Breast epithelium (tissue), 4 donors: Measurements from ENCODE around the gene DNAI2. TPM values are rescaled to one million over a fixed set of nuclear protein-coding genes. Genes with fewer than 3 reads are reported as not detected.

Experiments
- DNase-seq, 2 donors: peaks; one replicate each; pipeline ENCODE4 v3.0.0-alpha.2; 2019; ENCODE audit warnings: low spot score in 2 of 2
- H3K27ac ChIP-seq, 2 donors: fragments of 200-600 bp; sonication (generic) in 1 of 2; one replicate each; pipeline ENCODE4 v1.5.1; 2016 to 2019; ENCODE audit warnings: mild to moderate bottlenecking in 1 of 2
- H3K27me3 ChIP-seq, 2 donors: fragments of 200-600 bp; sonication (generic) in 1 of 2; one replicate each; pipeline versions ENCODE4 v1.5.1 to v1.6.0; 2017 to 2019; ENCODE audit warnings: control low read depth in 1 of 2, mild to moderate bottlenecking in 1 of 2
- H3K36me3 ChIP-seq: fragments of 200-600 bp; one replicate; pipeline ENCODE4 v1.5.1; 2019
- H3K4me1 ChIP-seq, 2 donors: fragments of 200-600 bp; sonication (generic); one replicate each; pipeline ENCODE4 v1.5.1; 2016 to 2019; ENCODE audit warnings: control low read depth in 1 of 2
- H3K4me3 ChIP-seq, 3 donors: fragments of 200-600 bp; sonication (generic); 1 replicate in 2 of 3; 2 replicates in 1 of 3; pipeline ENCODE4 v1.5.1; 2016 to 2019; ENCODE audit warnings: mild to moderate bottlenecking in 3 of 3, moderate library complexity in 2 of 3
- H3K9me3 ChIP-seq, 2 donors: fragments of 200-600 bp; sonication (generic) in 1 of 2; one replicate each; pipeline ENCODE4 v1.5.1; 2016 to 2019; ENCODE audit warnings: control low read depth in 1 of 2
- POLR2A ChIP-seq: fragments of 450-650 bp; IDR thresholded peaks from one replicate; pipeline ENCODE4 v1.6.1; 2016; ENCODE audit warnings: antibody characterized with exemption, mild to moderate bottlenecking, moderate library complexity
- POLR2AphosphoS5 ChIP-seq, 3 donors: sonication (generic); formaldehyde crosslinking; IDR thresholded peaks; one replicate each; pipeline ENCODE4 v1.6.1; 2017; ENCODE audit warnings: antibody characterized with exemption in 3 of 3
- intact Hi-C: fragments of 100-400 bp; cut with DNase I; formaldehyde crosslinking; loops from one replicate; pipeline ENCODE4 v1.15.1; 2023; ENCODE audit warnings: low total_unique reads
- total RNA-seq, 3 donors: library from RNA; depleted of rRNA; stranded (reverse); fragments of >200 nt; gene quantifications; one replicate each; pipeline ENCODE4 v1.1.0, GENCODE V29; 2016
- TF ChIP-seq, protein P1 (sequence below), 3 donors: fragments of 450-650 bp; IDR thresholded peaks; one replicate each; pipeline ENCODE4 v1.5.1; 2016 to 2017; ENCODE audit warnings: antibody characterized with exemption in 3 of 3, mild to moderate bottlenecking in 3 of 3, moderate library complexity in 3 of 3

The DNAI2 gene
- total RNA-seq, 3 donors from 2014 or later: not detected

DNA sequence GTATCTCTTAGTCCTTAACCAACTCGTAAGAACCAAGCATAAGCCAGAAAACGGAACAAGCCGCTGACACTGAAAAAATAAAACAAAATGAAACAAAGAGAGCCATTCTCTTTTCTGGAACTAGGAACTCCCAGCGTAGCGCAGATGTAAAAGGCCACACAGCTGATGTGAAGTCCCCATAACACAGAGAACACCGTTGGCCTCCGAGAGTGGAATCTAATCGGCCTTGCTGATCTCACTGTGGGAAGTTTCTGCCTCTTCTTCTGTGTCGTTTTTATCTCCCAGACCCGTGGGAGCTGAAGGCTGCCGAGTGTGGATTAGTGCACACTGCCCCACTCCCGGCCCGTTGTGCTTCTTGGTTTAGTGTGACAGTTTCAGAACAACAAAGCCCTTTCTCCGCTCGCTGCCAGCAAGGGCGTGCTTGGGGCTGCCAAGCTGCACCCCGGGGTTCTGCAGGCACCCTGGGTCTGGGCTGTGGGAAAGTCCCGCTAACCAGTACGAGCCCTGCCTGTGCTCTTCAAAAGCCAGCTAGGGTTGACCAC is 38.9 kb upstream of the DNAI2 start:
- H3K27me3 ChIP-seq: no peaks in the 10 kb centered on the region
- intact Hi-C loops: no loop called here
- no peak for DNase-seq
- no peaks in the 10 kb centered on the region for H3K9me3 ChIP-seq
- TF ChIP-seq POLR2A: no peak
- TF ChIP-seq, protein P1, sequence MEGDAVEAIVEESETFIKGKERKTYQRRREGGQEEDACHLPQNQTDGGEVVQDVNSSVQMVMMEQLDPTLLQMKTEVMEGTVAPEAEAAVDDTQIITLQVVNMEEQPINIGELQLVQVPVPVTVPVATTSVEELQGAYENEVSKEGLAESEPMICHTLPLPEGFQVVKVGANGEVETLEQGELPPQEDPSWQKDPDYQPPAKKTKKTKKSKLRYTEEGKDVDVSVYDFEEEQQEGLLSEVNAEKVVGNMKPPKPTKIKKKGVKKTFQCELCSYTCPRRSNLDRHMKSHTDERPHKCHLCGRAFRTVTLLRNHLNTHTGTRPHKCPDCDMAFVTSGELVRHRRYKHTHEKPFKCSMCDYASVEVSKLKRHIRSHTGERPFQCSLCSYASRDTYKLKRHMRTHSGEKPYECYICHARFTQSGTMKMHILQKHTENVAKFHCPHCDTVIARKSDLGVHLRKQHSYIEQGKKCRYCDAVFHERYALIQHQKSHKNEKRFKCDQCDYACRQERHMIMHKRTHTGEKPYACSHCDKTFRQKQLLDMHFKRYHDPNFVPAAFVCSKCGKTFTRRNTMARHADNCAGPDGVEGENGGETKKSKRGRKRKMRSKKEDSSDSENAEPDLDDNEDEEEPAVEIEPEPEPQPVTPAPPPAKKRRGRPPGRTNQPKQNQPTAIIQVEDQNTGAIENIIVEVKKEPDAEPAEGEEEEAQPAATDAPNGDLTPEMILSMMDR (IDR thresholded peaks at IDR 0.05): no peak
- TF ChIP-seq POLR2AphosphoS5 (IDR thresholded peaks at IDR 0.05): no peak
- peak overlapping the region; percentile 36 to 38 for H3K27ac ChIP-seq
- H3K36me3 ChIP-seq: no peaks in the 10 kb centered on the region
- H3K4me1 ChIP-seq: no peaks in the 10 kb centered on the region
- H3K4me3 ChIP-seq: peak overlapping the region in 2 of 3 donors; percentile 3 to 43

DNA sequence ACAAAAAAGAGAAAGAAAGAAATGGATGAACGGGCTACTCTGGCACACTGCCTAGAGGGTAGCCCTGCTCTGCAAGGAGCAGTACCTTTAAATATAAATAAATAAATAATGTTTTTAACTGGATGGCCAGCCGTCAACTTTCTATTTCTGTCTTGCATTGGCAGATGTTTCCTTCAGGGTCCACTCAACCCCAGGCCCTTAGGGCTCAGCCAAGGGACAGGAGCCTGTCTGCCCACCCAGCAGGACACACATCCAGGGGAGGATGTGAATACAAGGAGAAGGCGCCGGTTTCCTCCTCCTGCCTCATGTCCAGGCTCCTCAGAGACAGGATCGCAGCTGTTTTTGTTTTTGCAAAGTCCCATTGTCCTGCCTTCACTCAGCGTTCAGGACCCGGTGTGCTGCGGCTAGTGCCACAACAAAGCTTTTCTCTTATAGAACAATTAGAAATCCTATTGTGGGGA is 38.1 kb upstream of the DNAI2 start:
- TF ChIP-seq POLR2A: no peak
- TF ChIP-seq, protein P1 (IDR thresholded peaks at IDR 0.05): no peak
- no peak for TF ChIP-seq POLR2AphosphoS5 (IDR thresholded peaks at IDR 0.05)
- Histone ChIP-seq H3K27me3 (no peaks in the 10 kb centered on the region), H3K4me3 (no peak overlapping the region), H3K36me3 (no peaks in the 10 kb centered on the region), H3K9me3 (no peaks in the 10 kb centered on the region), H3K4me1 (no peaks in the 10 kb centered on the region), H3K27ac (no peak overlapping the region)
- DNase-seq: no peak
- intact Hi-C loops: no loop called here

DNA sequence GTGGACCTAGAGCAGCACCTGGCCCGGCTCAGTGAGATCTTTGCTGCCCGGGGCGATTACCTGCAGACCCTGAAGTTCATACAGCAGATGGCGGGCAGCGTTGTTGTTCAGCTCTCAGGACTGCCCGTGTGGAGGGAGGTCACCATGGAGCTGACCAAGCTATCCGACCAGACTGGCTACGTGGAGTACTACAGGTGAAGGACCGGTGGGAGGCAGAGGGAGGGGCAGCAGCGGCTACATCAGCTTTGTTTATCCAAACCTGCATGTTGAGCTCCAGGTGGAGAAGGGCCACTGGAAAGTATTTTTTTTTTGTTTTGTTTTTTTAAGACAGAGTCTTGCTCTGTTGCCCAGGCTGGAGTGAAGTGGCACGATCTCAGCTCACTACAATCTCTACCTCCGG is 36.7 kb upstream of the DNAI2 start:
- TF ChIP-seq POLR2A (no peak), POLR2AphosphoS5 (IDR thresholded peaks at IDR 0.05) (no peak)
- TF ChIP-seq, protein P1 (IDR thresholded peaks at IDR 0.05): no peak
- Histone ChIP-seq H3K4me3 (no peak overlapping the region), H3K27me3 (no peaks in the 10 kb centered on the region), H3K27ac (no peak overlapping the region), H3K36me3 (no peaks in the 10 kb centered on the region), H3K9me3 (no peaks in the 10 kb centered on the region), H3K4me1 (no peaks in the 10 kb centered on the region)
- intact Hi-C loops: no loop called here
- DNase-seq: no peak

DNA sequence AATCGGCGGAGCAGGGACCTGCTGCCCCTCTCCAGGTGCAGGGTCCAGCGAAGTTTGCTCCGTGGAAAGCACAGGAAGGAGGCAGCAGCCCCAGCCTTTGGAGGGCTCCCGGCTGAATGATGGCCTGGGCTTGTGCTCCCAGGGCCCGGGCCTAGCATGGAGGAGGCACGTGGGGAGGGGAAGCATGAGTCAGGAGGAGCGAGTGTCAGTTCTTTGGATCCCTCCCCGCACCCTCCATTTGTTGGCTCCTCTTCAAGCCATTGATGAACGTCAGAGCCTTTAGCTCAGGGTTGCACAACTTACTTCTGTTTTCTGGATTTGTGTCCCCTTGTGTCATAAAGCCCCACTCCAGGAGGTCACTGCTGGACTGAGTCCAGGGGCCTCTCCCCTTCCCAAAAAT is 34.9 kb upstream of the DNAI2 start:
- Histone ChIP-seq H3K36me3 (no peaks in the 10 kb centered on the region), H3K4me3 (no peak overlapping the region), H3K9me3 (no peaks in the 10 kb centered on the region), H3K27ac (peak overlapping the region in 1 of 2 donors; percentile 48), H3K27me3 (no peaks in the 10 kb centered on the region), H3K4me1 (no peaks in the 10 kb centered on the region)
- DNase-seq: peak in 1 of 2 donors; percentile 22
- intact Hi-C loops: no loop called here
- TF ChIP-seq POLR2A (no peak), POLR2AphosphoS5 (IDR thresholded peaks at IDR 0.05) (peak in 2 of 3 donors; percentile 19 to 26)

DNA sequence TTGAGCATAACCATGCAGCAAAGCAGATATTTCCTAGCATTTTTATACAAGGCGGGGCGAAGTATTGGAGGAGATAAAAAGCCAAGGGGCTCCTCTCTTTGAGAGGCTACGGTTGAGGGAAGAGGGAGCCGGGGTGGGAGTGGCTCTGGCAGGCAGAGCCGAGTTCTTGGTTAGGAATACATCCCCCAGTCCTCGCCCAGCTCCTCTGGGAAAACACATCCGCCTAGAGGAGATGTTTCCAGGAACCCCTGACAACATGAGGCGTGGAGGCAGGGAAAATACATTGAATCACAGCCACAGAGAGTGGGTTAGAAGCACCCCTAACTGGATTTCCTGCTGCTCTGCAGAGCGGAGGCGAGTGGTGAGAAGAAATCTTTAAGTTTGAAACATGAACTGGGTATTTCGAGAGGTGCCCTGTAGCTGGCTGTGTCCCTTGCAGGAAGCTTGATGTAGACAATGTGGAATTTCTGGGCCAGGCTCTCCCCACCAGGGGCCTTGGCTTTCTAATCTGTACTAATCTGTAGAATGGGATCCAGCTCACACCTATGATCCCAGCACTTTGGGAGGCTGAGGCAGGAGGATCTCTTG is 33.3 kb upstream of the DNAI2 start:
- no peaks in the 10 kb centered on the region for H3K9me3 ChIP-seq
- peak overlapping the region in 1 of 2 donors; percentile 55 for H3K27ac ChIP-seq
- no peak for DNase-seq
- no peaks in the 10 kb centered on the region for H3K4me1 ChIP-seq
- no peak for TF ChIP-seq POLR2A
- TF ChIP-seq, protein P1 (IDR thresholded peaks at IDR 0.05): no peak
- TF ChIP-seq POLR2AphosphoS5 (IDR thresholded peaks at IDR 0.05): no peak
- no peaks in the 10 kb centered on the region for H3K27me3 ChIP-seq
- intact Hi-C loops: no loop called here
- no peak overlapping the region for H3K4me3 ChIP-seq
- no peaks in the 10 kb centered on the region for H3K36me3 ChIP-seq
